Thyroid gland (tissue), 4 donors: ENCODE results near the gene RELCH. TPM values are rescaled to one million over a fixed set of nuclear protein-coding genes. Genes with fewer than 3 reads are reported as not detected.

ENCODE experiments used
- DNase-seq, 2 donors: peaks; one replicate each; pipeline ENCODE4 v3.0.0-alpha.2; 2019
- H3K27ac ChIP-seq, 3 donors: fragments of 200-600 bp; sonication (generic); 1 replicate in 2 of 3; 2 replicates in 1 of 3; pipeline ENCODE4 v1.5.1; 2016 to 2019; ENCODE audit warnings: mild to moderate bottlenecking in 1 of 3, moderate library complexity in 1 of 3
- H3K27me3 ChIP-seq: fragments of 200-600 bp; sonication (generic); one replicate; pipeline ENCODE4 v1.5.1; 2019
- H3K36me3 ChIP-seq, 2 donors: fragments of 200-600 bp; sonication (generic); one replicate each; pipeline ENCODE4 v1.5.1; 2016 to 2019
- H3K4me1 ChIP-seq, 2 donors: fragments of 200-600 bp; sonication (generic); one replicate each; pipeline ENCODE4 v1.5.1; 2017 to 2019
- H3K4me3 ChIP-seq, 3 donors: fragments of 200-600 bp; sonication (generic); replicated peaks in 1 of 3; 1 replicate in 2 of 3; 2 replicates in 1 of 3; pipeline ENCODE4 v1.5.1; 2016; ENCODE audit warnings: mild to moderate bottlenecking in 1 of 3
- H3K9me3 ChIP-seq: fragments of 200-600 bp; sonication (generic); one replicate; pipeline ENCODE4 v1.5.1; 2017
- POLR2A ChIP-seq, 2 donors: fragments of 450-650 bp; IDR thresholded peaks; one replicate each; pipeline ENCODE4 v1.6.1; 2017; ENCODE audit warnings: antibody characterized with exemption in 2 of 2, mild to moderate bottlenecking in 2 of 2, moderate library complexity in 1 of 2
- WGBS, 2 donors: methylation state at CpG; one replicate each; pipeline ENCODE4 v1.1.5; 2017; 5-methylcytosine and 5-hydroxymethylcytosine counted together
- intact Hi-C: fragments of 100-400 bp; cut with DNase I; formaldehyde crosslinking; loops from one replicate; pipeline ENCODE4 v1.15.1; 2023
- total RNA-seq, 4 donors: library from RNA; depleted of rRNA; stranded (reverse); fragments of >200 nt; gene quantifications; one replicate each; pipeline ENCODE4 v1.2.3, GENCODE V29; 2016
- TF ChIP-seq, protein P1 (sequence below), 6 experiments: fragments of 200-600 bp in 3 of 6; fragments of 450-650 bp in 3 of 6; sonication (generic) in 3 of 6; IDR thresholded peaks; one replicate each; pipeline ENCODE4 v1.5.1; 2016 to 2019; ENCODE audit warnings: antibody characterized with exemption in 6 of 6, mild to moderate bottlenecking in 2 of 6, inconsistent platforms in 1 of 6, moderate library complexity in 1 of 6

Gene RELCH
- total RNA-seq, 4 donors from 2014 or later, result 48.2 to 101 (median 56.9) TPM

- Histone ChIP-seq H3K27me3 (no peaks in the 10 kb centered on the region), H3K27ac (peak overlapping the region in 1 of 3 donors; percentile 16), H3K36me3 (no peaks in the 10 kb centered on the region), H3K9me3 (no peaks in the 10 kb centered on the region), H3K4me1 (peaks cover 5 to 8% of the 10 kb centered on the region in 2 donors), H3K4me3 (no peak overlapping the region)
- WGBS, 2 donors, result 90 to 92% methylated on average over 7 of the region's 7 CpGs
- intact Hi-C loops, result no loop called here
- DNase-seq, result no peak
- TF ChIP-seq, protein P1, sequence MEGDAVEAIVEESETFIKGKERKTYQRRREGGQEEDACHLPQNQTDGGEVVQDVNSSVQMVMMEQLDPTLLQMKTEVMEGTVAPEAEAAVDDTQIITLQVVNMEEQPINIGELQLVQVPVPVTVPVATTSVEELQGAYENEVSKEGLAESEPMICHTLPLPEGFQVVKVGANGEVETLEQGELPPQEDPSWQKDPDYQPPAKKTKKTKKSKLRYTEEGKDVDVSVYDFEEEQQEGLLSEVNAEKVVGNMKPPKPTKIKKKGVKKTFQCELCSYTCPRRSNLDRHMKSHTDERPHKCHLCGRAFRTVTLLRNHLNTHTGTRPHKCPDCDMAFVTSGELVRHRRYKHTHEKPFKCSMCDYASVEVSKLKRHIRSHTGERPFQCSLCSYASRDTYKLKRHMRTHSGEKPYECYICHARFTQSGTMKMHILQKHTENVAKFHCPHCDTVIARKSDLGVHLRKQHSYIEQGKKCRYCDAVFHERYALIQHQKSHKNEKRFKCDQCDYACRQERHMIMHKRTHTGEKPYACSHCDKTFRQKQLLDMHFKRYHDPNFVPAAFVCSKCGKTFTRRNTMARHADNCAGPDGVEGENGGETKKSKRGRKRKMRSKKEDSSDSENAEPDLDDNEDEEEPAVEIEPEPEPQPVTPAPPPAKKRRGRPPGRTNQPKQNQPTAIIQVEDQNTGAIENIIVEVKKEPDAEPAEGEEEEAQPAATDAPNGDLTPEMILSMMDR (IDR thresholded peaks at IDR 0.05), result no peak
- no peak for TF ChIP-seq POLR2A (IDR thresholded peaks at IDR 0.05)
These were observed 143.6 kb downstream of the RELCH start for GRCh38 chr18:62330650-62331049.

GRCh38 chr18:62331581-62332356 lies 144.7 kb downstream of the RELCH start:
- intact Hi-C loops, result no loop called here
- WGBS, 2 donors, result 75 to 77% methylated on average over 8 of the region's 8 CpGs
- Histone ChIP-seq H3K36me3 (no peaks in the 10 kb centered on the region), H3K27ac (no peak overlapping the region), H3K4me1 (no peaks in the 10 kb centered on the region), H3K9me3 (no peaks in the 10 kb centered on the region), H3K4me3 (no peak overlapping the region), H3K27me3 (no peaks in the 10 kb centered on the region)
- DNase-seq, result peak; percentile 34 to 44
- no peak for TF ChIP-seq POLR2A (IDR thresholded peaks at IDR 0.05)
- TF ChIP-seq, protein P1 (IDR thresholded peaks at IDR 0.05), result no peak

DNA sequence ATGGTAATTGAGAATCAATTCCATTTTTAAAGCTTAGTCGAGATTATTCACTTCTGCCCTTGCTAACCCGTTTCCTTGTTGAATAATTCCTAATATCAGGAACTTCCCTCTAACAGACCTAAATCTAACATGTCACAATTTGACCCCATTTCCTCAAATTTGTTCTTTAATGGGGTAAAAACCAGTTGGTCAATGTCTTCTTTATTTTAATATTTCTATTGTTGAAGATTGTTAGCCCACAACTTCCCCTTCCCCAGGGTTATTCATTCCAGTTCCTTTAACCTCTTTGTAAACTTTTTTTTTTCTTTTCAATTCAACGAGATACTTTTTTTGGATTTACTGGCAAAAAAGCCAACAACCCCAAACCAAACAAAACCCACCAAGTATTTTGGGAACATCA lies 145.4 kb downstream of the RELCH start:
- H3K4me3 ChIP-seq, result no peak overlapping the region
- H3K27ac ChIP-seq, result no peak overlapping the region
- no peaks in the 10 kb centered on the region for H3K36me3 ChIP-seq
- H3K9me3 ChIP-seq, result no peaks in the 10 kb centered on the region
- no peaks in the 10 kb centered on the region for H3K27me3 ChIP-seq
- TF ChIP-seq, protein P1 (IDR thresholded peaks at IDR 0.05), result no peak
- TF ChIP-seq POLR2A (IDR thresholded peaks at IDR 0.05), result no peak
- DNase-seq, result no peak
- no peaks in the 10 kb centered on the region for H3K4me1 ChIP-seq
- 80 to 82% methylated on average over 3 of the region's 3 CpGs for WGBS, 2 donors
- intact Hi-C loops, result no loop called here

GRCh38 chr18:62332964-62333695 lies 146.1 kb downstream of the RELCH start:
- Histone ChIP-seq H3K9me3 (no peaks in the 10 kb centered on the region), H3K4me1 (no peaks in the 10 kb centered on the region), H3K27me3 (no peaks in the 10 kb centered on the region), H3K36me3 (no peaks in the 10 kb centered on the region), H3K4me3 (no peak overlapping the region), H3K27ac (no peak overlapping the region)
- 85 to 87% methylated on average over 13 of the region's 13 CpGs for WGBS, 2 donors
- no peak for TF ChIP-seq POLR2A (IDR thresholded peaks at IDR 0.05)
- TF ChIP-seq, protein P1 (IDR thresholded peaks at IDR 0.05), result no peak
- intact Hi-C loops, result no loop called here
- no peak for DNase-seq

GRCh38 chr18:62334120-62334519 lies 147.1 kb downstream of the RELCH start:
- no peaks in the 10 kb centered on the region for H3K4me1 ChIP-seq
- WGBS, 2 donors, result 79 to 86% methylated on average over 6 to 8 of the region's 8 CpGs
- intact Hi-C loops, result no loop called here
- no peaks in the 10 kb centered on the region for H3K9me3 ChIP-seq
- no peaks in the 10 kb centered on the region for H3K36me3 ChIP-seq
- DNase-seq, result no peak
- no peak overlapping the region for H3K27ac ChIP-seq
- no peak overlapping the region for H3K4me3 ChIP-seq
- TF ChIP-seq, protein P1 (IDR thresholded peaks at IDR 0.05), result no peak
- no peak for TF ChIP-seq POLR2A (IDR thresholded peaks at IDR 0.05)
- H3K27me3 ChIP-seq, result no peaks in the 10 kb centered on the region
